ENCODE results near the gene QSOX2. TPM values are rescaled to one million over a fixed set of nuclear protein-coding genes. Genes with fewer than 3 reads are reported as not detected.
A peak's percentile ranks its signal among the peaks of the same experiment; 100 is the strongest.

QSOX2 gene, protein sequence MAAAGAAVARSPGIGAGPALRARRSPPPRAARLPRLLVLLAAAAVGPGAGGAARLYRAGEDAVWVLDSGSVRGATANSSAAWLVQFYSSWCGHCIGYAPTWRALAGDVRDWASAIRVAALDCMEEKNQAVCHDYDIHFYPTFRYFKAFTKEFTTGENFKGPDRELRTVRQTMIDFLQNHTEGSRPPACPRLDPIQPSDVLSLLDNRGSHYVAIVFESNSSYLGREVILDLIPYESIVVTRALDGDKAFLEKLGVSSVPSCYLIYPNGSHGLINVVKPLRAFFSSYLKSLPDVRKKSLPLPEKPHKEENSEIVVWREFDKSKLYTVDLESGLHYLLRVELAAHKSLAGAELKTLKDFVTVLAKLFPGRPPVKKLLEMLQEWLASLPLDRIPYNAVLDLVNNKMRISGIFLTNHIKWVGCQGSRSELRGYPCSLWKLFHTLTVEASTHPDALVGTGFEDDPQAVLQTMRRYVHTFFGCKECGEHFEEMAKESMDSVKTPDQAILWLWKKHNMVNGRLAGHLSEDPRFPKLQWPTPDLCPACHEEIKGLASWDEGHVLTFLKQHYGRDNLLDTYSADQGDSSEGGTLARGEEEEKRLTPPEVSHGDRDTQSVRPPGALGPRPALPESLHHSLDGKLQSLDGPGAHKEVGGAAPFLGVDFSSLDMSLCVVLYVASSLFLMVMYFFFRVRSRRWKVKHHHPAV
- total RNA-seq (2022) (18.9 and 20.5 TPM in 2 replicates), Bru-seq, nascent RNA (percentile 62 among the genes with signal in this experiment), BruChase-seq, experiment 1, labeled RNA remaining after a 6-hour chase (percentile 69 among the genes with signal in this experiment), BruChase-seq, experiment 2, labeled RNA remaining after a 2-hour chase (percentile 64 among the genes with signal in this experiment)
- long read RNA-seq, partial matches to known transcripts = 0 of 12 reads
- long read RNA-seq, other reads (novel, unspliced or antisense) = 12 of 12 reads

DNA sequence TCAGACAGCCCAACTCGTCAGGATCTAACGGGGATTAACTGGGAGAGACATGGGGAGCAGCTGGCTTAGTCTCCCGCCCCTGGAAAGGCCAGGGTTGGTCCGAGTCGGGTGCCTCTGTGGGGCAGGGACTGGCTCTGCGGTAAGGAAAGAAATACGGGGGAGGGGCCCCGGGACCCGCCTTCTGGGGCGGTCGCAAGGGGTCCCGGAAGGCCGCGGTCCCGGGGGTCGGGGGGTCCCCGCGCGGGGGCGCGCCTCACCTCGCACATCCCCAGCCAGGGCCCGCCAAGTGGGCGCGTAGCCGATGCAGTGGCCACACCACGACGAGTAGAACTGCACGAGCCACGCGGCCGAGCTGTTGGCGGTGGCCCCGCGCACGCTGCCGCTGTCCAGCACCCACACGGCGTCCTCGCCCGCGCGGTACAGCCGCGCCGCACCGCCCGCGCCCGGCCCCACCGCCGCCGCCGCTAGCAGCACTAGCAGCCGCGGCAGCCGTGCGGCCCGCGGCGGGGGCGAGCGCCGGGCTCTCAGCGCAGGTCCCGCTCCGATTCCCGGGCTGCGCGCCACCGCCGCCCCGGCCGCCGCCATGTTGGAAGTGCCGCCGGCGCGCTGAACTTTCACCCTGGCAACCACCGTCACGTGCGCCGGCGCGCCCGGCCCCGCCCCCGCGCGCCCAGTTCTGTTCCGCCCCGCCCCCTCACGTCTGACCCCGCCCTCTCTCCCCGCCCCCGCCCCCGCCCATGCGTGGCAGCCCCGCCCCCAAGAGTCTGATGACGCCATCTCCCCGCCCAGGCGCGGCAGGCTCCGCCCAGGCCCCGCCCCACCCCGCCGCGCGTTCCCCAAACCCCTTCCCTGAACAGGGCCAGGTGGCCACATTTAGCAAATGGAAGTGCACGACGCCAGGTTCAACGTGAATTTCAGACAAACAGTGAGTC lies at the start of gene QSOX2:
TSS of gene QSOX2 (minus strand) at position 594 of the 932 bp plus-strand sequence. CDS start at position 585, 9 bp downstream.
- TF ChIP-seq, protein P1, sequence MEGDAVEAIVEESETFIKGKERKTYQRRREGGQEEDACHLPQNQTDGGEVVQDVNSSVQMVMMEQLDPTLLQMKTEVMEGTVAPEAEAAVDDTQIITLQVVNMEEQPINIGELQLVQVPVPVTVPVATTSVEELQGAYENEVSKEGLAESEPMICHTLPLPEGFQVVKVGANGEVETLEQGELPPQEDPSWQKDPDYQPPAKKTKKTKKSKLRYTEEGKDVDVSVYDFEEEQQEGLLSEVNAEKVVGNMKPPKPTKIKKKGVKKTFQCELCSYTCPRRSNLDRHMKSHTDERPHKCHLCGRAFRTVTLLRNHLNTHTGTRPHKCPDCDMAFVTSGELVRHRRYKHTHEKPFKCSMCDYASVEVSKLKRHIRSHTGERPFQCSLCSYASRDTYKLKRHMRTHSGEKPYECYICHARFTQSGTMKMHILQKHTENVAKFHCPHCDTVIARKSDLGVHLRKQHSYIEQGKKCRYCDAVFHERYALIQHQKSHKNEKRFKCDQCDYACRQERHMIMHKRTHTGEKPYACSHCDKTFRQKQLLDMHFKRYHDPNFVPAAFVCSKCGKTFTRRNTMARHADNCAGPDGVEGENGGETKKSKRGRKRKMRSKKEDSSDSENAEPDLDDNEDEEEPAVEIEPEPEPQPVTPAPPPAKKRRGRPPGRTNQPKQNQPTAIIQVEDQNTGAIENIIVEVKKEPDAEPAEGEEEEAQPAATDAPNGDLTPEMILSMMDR (IDR thresholded peaks at IDR 0.05; ENCODE audit: unreplicated experiment) = no peak
- Mint-ChIP-seq H3K9me3 (ENCODE audit: low read depth, unreplicated experiment) (no peaks in the 10 kb centered on the region), H3K36me3 (ENCODE audit: insufficient read depth, unreplicated experiment) (peaks cover 22% of the 10 kb centered on the region), H3K4me3 (ENCODE audit: low read depth, unreplicated experiment) (peak within 1 kb of the TSS; percentile 86), H3K27ac (ENCODE audit: unreplicated experiment) (peak within 1 kb of the TSS; percentile 82), H3K4me1 (ENCODE audit: low read depth, unreplicated experiment) (peaks cover 23% of the 10 kb centered on the region), H3K27me3 (ENCODE audit: unreplicated experiment) (peaks cover 34% of the 10 kb centered on the region)
- no TSS peak for BruUV-seq (replicated peaks)
- DNase-seq = peak; percentile 75
- CTCF ChIA-PET = no interaction called here
- intact Hi-C loops (cut with micrococcal nuclease; ENCODE audit: unreplicated experiment) = no loop called here

DNA sequence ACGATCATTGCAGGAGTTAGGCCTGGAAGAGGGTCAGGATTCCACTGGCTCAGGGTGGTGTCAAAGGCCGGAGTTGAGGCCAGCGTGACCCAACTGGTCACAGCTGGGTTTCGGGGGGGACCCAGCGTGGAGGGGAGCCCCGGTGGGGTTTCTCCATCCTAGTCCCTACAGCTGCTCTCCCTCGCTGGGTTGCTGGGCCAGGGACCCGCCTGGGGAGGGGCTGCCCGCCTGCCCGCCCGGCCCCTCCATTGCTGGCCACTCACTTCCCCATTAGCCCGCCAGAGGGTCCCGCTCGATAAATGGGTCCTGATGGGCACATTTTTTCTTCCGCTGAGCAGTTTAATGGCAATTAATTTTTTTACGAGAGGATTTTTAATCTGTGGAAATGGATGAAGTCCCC lies 49.4 kb upstream of the QSOX2 start:
- CTCF ChIA-PET = no interaction called here
- H3K4me3 Mint-ChIP-seq (ENCODE audit: low read depth, unreplicated experiment) = no peak overlapping the region
- no peaks in the 10 kb centered on the region for H3K27me3 Mint-ChIP-seq (ENCODE audit: unreplicated experiment)
- intact Hi-C loops (cut with micrococcal nuclease; ENCODE audit: unreplicated experiment) = no loop called here
- TF ChIP-seq, protein P1 (IDR thresholded peaks at IDR 0.05; ENCODE audit: unreplicated experiment) = no peak
- no peaks in the 10 kb centered on the region for H3K4me1 Mint-ChIP-seq (ENCODE audit: low read depth, unreplicated experiment)
- DNase-seq = no peak
- BruUV-seq (replicated peaks) = no TSS peak
- no peaks in the 10 kb centered on the region for H3K36me3 Mint-ChIP-seq (ENCODE audit: insufficient read depth, unreplicated experiment)
- H3K27ac Mint-ChIP-seq (ENCODE audit: unreplicated experiment) = no peak overlapping the region
- no peaks in the 10 kb centered on the region for H3K9me3 Mint-ChIP-seq (ENCODE audit: low read depth, unreplicated experiment)

DNA sequence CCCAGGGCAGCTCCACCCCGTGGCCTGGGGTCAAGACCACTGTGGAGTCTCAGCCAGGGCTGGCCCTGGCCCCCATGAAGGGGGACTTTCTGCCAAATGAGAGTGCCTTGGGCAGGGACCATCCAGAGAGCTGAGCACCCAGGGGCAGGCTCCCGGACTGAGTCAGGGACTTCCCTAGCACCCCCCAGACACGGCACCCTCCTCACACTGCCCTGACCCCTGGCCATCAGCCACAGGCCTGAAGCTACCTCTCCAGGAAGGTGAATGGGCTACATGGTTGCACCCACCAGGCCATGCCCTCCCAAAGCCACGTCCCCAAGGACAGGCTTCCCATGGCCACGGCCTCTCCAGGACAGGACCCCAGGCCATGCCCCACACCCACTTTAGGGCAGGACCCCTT lies 48.8 kb upstream of the QSOX2 start:
- CTCF ChIA-PET = no interaction called here
- TF ChIP-seq, protein P1 (IDR thresholded peaks at IDR 0.05; ENCODE audit: unreplicated experiment) = no peak

More for the DNA sequence above, 48.8 kb upstream of the QSOX2 start:
- intact Hi-C loops (cut with micrococcal nuclease; ENCODE audit: unreplicated experiment) = no loop called here
- Mint-ChIP-seq H3K27ac (ENCODE audit: unreplicated experiment) (no peak overlapping the region), H3K27me3 (ENCODE audit: unreplicated experiment) (no peaks in the 10 kb centered on the region), H3K4me1 (ENCODE audit: low read depth, unreplicated experiment) (no peaks in the 10 kb centered on the region), H3K36me3 (ENCODE audit: insufficient read depth, unreplicated experiment) (no peaks in the 10 kb centered on the region), H3K4me3 (ENCODE audit: low read depth, unreplicated experiment) (no peak overlapping the region), H3K9me3 (ENCODE audit: low read depth, unreplicated experiment) (no peaks in the 10 kb centered on the region)
- no peak for DNase-seq
- BruUV-seq (replicated peaks) = no TSS peak

All from Calu3 (cell line).